ENCODE measurements around the gene OR1M1. TPM values are rescaled to one million over a fixed set of nuclear protein-coding genes. Genes with fewer than 3 reads are reported as not detected.
"Not testable (repeated sequence)": the region's sequence is repeated elsewhere in the genome, so short reads cannot be mapped to it uniquely, and the experiment has no call there.

Gene OR1M1
- total RNA-seq, 2 experiments from 2014 or later, result not detected

DNA sequence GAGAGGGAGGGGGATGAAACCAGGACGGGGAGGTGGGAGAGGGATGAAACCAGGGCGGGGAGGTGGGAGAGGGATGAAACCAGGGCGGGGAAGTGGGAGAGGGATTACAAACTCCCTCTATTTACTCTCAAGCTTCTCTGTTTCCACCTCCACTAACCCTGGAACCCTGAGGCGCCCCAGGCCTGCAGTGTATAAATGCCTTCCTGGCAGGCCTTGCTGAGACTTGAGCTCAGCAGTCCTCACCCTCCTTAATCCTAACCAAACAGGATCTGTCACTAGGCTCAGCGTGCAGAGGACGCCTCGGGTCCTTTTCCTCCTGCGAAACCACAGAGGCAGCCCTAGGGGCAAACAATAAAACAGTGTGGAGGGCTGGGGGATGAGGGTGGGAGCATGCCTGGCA, 32.1 kb upstream of the OR1M1 start:
- Histone ChIP-seq H3K27ac (ENCODE audit: low read depth, low read length, poor library complexity, severe bottlenecking) (no peak overlapping the region), H4K20me1 (ENCODE audit: insufficient read depth, low read length) (no peaks in the 10 kb centered on the region), H3K4me1 (ENCODE audit: insufficient read depth, low read length, poor library complexity, severe bottlenecking) (no peaks in the 10 kb centered on the region), H3K4me2 (ENCODE audit: low read length) (no peak overlapping the region), H3K36me3 (ENCODE audit: insufficient read depth, low read length) (no peaks in the 10 kb centered on the region), H3K79me2 (ENCODE audit: insufficient read depth, low read depth, low read length) (no peaks in the 10 kb centered on the region), H3K4me3 (ENCODE audit: low read depth, low read length, poor library complexity, severe bottlenecking) (no peak overlapping the region), H3K9me2 (ENCODE audit: insufficient read depth, low read length) (no peaks in the 10 kb centered on the region), H2AFZ (ENCODE audit: low read length) (no peak overlapping the region), H3K9me3 (ENCODE audit: low read length) (no peaks in the 10 kb centered on the region)
- BruUV-seq (replicated peaks), result no TSS peak
- no peak for DNase-seq (ENCODE audit: low spot score)
- POLR2A ChIA-PET, result no interaction called here
- CTCF ChIA-PET (ENCODE audit: unreplicated experiment), result no interaction called here
- no peak for TF ChIP-seq EZH2phosphoT487 (IDR thresholded peaks at IDR 0.05; ENCODE audit: borderline replicate concordance, low read depth, low read length)
- TF ChIP-seq, protein P1, sequence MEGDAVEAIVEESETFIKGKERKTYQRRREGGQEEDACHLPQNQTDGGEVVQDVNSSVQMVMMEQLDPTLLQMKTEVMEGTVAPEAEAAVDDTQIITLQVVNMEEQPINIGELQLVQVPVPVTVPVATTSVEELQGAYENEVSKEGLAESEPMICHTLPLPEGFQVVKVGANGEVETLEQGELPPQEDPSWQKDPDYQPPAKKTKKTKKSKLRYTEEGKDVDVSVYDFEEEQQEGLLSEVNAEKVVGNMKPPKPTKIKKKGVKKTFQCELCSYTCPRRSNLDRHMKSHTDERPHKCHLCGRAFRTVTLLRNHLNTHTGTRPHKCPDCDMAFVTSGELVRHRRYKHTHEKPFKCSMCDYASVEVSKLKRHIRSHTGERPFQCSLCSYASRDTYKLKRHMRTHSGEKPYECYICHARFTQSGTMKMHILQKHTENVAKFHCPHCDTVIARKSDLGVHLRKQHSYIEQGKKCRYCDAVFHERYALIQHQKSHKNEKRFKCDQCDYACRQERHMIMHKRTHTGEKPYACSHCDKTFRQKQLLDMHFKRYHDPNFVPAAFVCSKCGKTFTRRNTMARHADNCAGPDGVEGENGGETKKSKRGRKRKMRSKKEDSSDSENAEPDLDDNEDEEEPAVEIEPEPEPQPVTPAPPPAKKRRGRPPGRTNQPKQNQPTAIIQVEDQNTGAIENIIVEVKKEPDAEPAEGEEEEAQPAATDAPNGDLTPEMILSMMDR (conservative IDR thresholded peaks at IDR 0.05; ENCODE audit: low read length), result no peak
- intact Hi-C loops (cut with micrococcal nuclease; ENCODE audit: unreplicated experiment), result no loop called here

GRCh38 chr19:9056131-9056530, 30.7 kb upstream of the OR1M1 start:
- H3K36me3 ChIP-seq (ENCODE audit: insufficient read depth, low read length); POLR2A ChIA-PET; DNase-seq (ENCODE audit: low spot score); H3K27ac ChIP-seq (ENCODE audit: low read depth, low read length, poor library complexity, severe bottlenecking); BruUV-seq (replicated peaks); H3K4me1 ChIP-seq (ENCODE audit: insufficient read depth, low read length, poor library complexity, severe bottlenecking); H3K79me2 ChIP-seq (ENCODE audit: insufficient read depth, low read depth, low read length); H3K4me3 ChIP-seq (ENCODE audit: low read depth, low read length, poor library complexity, severe bottlenecking); H2AFZ ChIP-seq (ENCODE audit: low read length); H3K9me3 ChIP-seq (ENCODE audit: low read length); CTCF ChIA-PET (ENCODE audit: unreplicated experiment); H3K9me2 ChIP-seq (ENCODE audit: insufficient read depth, low read length); H3K4me2 ChIP-seq (ENCODE audit: low read length); intact Hi-C loops (cut with micrococcal nuclease; ENCODE audit: unreplicated experiment); H4K20me1 ChIP-seq (ENCODE audit: insufficient read depth, low read length): not testable (repeated sequence)

DNA sequence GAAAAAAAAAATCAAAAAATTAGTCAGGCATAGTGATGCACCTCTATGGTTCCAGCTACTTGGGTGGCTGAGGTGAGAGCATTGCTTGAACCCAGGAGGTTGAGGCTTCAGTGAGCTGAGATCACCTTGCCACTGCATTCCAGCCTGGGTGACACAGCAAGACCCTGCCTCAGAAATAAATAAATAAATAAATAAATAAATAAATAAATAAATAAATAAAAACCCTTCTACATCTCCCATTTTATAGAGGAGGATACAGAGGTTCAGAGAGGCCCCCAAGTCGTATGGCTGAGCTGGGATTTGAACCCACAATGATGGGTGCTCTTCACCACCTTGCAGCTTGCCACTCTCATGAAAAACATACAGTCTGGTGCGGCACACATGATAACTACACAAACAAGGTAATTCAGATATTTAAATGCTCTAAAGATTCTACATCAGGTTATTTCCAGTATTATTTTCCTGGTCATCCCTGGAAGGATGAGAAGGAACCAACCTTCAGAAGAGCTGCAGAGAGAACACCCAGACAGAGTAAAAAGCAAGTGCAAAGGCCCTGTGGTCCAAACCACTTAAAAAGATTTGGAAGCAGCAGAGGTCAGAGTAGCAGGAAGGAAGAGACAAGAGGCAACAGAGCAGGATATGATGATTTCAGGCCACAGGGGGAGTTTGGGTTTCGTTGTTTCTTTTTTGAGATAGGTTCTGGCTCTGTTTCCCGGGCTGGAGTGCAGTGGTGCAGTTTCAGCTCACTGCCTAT, 29.2 kb upstream of the OR1M1 start:
- H3K9me3 ChIP-seq (ENCODE audit: low read length), result no peaks in the 10 kb centered on the region
- H3K4me1 ChIP-seq (ENCODE audit: insufficient read depth, low read length, poor library complexity, severe bottlenecking), result no peaks in the 10 kb centered on the region
- H2AFZ ChIP-seq (ENCODE audit: low read length), result no peak overlapping the region
- ChIA-PET POLR2A (no interaction called here), CTCF (ENCODE audit: unreplicated experiment) (no interaction called here)
- no TSS peak for BruUV-seq (replicated peaks)
- H3K4me2 ChIP-seq (ENCODE audit: low read length), result no peak overlapping the region
- H3K36me3 ChIP-seq (ENCODE audit: insufficient read depth, low read length), result no peaks in the 10 kb centered on the region
- TF ChIP-seq, protein P1 (conservative IDR thresholded peaks at IDR 0.05; ENCODE audit: low read length), result no peak
- no peaks in the 10 kb centered on the region for H4K20me1 ChIP-seq (ENCODE audit: insufficient read depth, low read length)
- H3K9me2 ChIP-seq (ENCODE audit: insufficient read depth, low read length), result no peaks in the 10 kb centered on the region
- H3K4me3 ChIP-seq (ENCODE audit: low read depth, low read length, poor library complexity, severe bottlenecking), result no peak overlapping the region
- H3K27ac ChIP-seq (ENCODE audit: low read depth, low read length, poor library complexity, severe bottlenecking), result no peak overlapping the region
- intact Hi-C loops (cut with micrococcal nuclease; ENCODE audit: unreplicated experiment), result no loop called here
- no peak for DNase-seq (ENCODE audit: low spot score)
- H3K79me2 ChIP-seq (ENCODE audit: insufficient read depth, low read depth, low read length), result no peaks in the 10 kb centered on the region
